ENCODE measurements around the gene DISP3.
A peak's percentile ranks its signal among the peaks of the same experiment; 100 is the strongest.

Gene DISP3

DNA sequence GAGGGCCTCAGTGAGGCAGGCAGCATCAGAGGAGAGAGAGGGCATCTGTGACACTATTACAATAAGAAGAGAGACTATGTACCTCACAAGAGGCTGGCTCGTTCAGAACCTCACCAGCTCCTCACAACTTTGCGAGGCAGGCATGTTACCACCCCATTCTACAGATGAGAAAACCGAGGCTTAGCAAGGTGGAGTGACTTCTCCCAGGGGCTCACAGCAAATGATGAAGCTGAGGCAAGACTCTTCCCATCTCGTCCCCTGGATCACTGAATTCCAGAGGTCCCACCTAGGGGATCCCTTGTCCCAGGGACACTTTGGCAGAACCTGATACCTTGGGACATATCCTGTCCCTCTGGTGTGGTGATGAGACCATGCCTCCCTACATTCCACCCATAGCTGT lies 64.4 kb downstream of the DISP3 start:
- no peaks in the 10 kb centered on the region for H3K79me1 ChIP-seq (replicated peaks; ENCODE audit: low read length, poor library complexity, severe bottlenecking)
- H3K27me3 ChIP-seq (ENCODE audit: control insufficient read depth in 1 of 2, insufficient read depth in 1 of 2, low read length in 2 of 2): peaks cover 6 to 69% of the 10 kb centered on the region in 2 experiments
- no peak overlapping the region for H2BK5ac ChIP-seq (ENCODE audit: low read depth, low read length, poor library complexity, severe bottlenecking)
- H2BK120ac ChIP-seq (ENCODE audit: low read depth, low read length): no peak overlapping the region
- no peak overlapping the region for H3K14ac ChIP-seq (ENCODE audit: low read length in 2 of 2)
- no peak overlapping the region for H2AK5ac ChIP-seq (ENCODE audit: low read length, severe bottlenecking)
- H3K4me1 ChIP-seq (ENCODE audit: control insufficient read depth, insufficient read depth, low read depth, low read length): no peaks in the 10 kb centered on the region
- no peak overlapping the region for H3K27ac ChIP-seq (ENCODE audit: low read length, poor library complexity, severe bottlenecking)
- H3K9me3 ChIP-seq (ENCODE audit: control insufficient read depth, low read length): no peaks in the 10 kb centered on the region
- no peak overlapping the region for H4K91ac ChIP-seq (ENCODE audit: low read length)
- H2BK15ac ChIP-seq (ENCODE audit: low read depth, poor library complexity, severe bottlenecking): no peak overlapping the region
- H3K18ac ChIP-seq (ENCODE audit: low read depth in 1 of 2, low read length in 2 of 2): no peak overlapping the region
- no peak overlapping the region for H4K8ac ChIP-seq (ENCODE audit: low read length)
- 63% methylated on average over 4 of the region's 4 CpGs for WGBS
- H3K23ac ChIP-seq (ENCODE audit: low read length in 2 of 2): no peak overlapping the region
- no peak overlapping the region for H3K9ac ChIP-seq (ENCODE audit: low read length)
- no peaks in the 10 kb centered on the region for H3K36me3 ChIP-seq (ENCODE audit: control insufficient read depth in 1 of 2, insufficient read depth in 2 of 2, low read depth in 1 of 2, low read length in 2 of 2)
- H3K4me3 ChIP-seq (ENCODE audit: insufficient read depth in 1 of 2, low read depth in 1 of 2, low read length in 2 of 2): no peak overlapping the region
- H3K4me2 ChIP-seq (ENCODE audit: low read length, poor library complexity, severe bottlenecking): no peak overlapping the region
- no peak overlapping the region for H3K4ac ChIP-seq (ENCODE audit: low read depth in 1 of 2, low read length in 2 of 2)
- no peak overlapping the region for H2AFZ ChIP-seq (ENCODE audit: low read depth, low read length)
- H2BK12ac ChIP-seq (ENCODE audit: low read length in 2 of 2): no peak overlapping the region
- DNase-seq: no peak

DNA sequence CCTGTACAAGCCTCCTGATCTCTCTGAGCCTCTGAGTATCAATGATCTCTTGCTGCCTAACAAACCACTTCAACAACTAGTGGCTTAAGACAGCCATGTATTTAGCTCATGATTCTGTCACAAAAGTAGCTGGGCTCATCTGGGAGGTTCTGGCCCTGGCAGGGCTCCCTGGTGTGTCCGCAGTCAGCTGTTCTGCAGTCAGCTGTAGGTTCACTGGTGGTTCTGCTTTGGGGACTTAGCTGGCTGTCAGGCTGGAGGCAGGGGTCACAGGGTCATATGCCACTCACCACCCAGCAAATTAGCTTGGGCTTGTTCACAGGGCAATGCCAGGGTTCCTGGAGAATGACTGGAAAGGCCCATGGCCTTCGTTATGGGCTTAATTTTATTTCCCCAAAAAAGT lies 64.8 kb downstream of the DISP3 start:
- H2BK15ac ChIP-seq (ENCODE audit: low read depth, poor library complexity, severe bottlenecking): no peak overlapping the region
- no peaks in the 10 kb centered on the region for H3K79me1 ChIP-seq (replicated peaks; ENCODE audit: low read length, poor library complexity, severe bottlenecking)
- no peak overlapping the region for H3K9ac ChIP-seq (ENCODE audit: low read length)
- H3K27ac ChIP-seq (ENCODE audit: low read length, poor library complexity, severe bottlenecking): no peak overlapping the region
- no peak overlapping the region for H4K8ac ChIP-seq (ENCODE audit: low read length)
- H2BK120ac ChIP-seq (ENCODE audit: low read depth, low read length): no peak overlapping the region
- H3K4me3 ChIP-seq (ENCODE audit: insufficient read depth in 1 of 2, low read depth in 1 of 2, low read length in 2 of 2): no peak overlapping the region
- H3K14ac ChIP-seq (ENCODE audit: low read length in 2 of 2): no peak overlapping the region
- H3K9me3 ChIP-seq (ENCODE audit: control insufficient read depth, low read length): no peaks in the 10 kb centered on the region
- H4K91ac ChIP-seq (ENCODE audit: low read length): no peak overlapping the region
- H3K23ac ChIP-seq (ENCODE audit: low read length in 2 of 2): no peak overlapping the region
- no peak overlapping the region for H3K4ac ChIP-seq (ENCODE audit: low read depth in 1 of 2, low read length in 2 of 2)
- no peak overlapping the region for H3K4me2 ChIP-seq (ENCODE audit: low read length, poor library complexity, severe bottlenecking)
- 71% methylated on average over 2 of the region's 2 CpGs for WGBS
- no peak overlapping the region for H3K18ac ChIP-seq (ENCODE audit: low read depth in 1 of 2, low read length in 2 of 2)
- H3K4me1 ChIP-seq (ENCODE audit: control insufficient read depth, insufficient read depth, low read depth, low read length): no peaks in the 10 kb centered on the region
- DNase-seq: no peak
- H2BK12ac ChIP-seq (ENCODE audit: low read length in 2 of 2): no peak overlapping the region
- H3K27me3 ChIP-seq (ENCODE audit: control insufficient read depth in 1 of 2, insufficient read depth in 1 of 2, low read length in 2 of 2): peaks cover 6 to 71% of the 10 kb centered on the region in 2 experiments
- H2AFZ ChIP-seq (ENCODE audit: low read depth, low read length): no peak overlapping the region
- no peak overlapping the region for H2AK5ac ChIP-seq (ENCODE audit: low read length, severe bottlenecking)
- no peaks in the 10 kb centered on the region for H3K36me3 ChIP-seq (ENCODE audit: control insufficient read depth in 1 of 2, insufficient read depth in 2 of 2, low read depth in 1 of 2, low read length in 2 of 2)
- no peak overlapping the region for H2BK5ac ChIP-seq (ENCODE audit: low read depth, low read length, poor library complexity, severe bottlenecking)

DNA sequence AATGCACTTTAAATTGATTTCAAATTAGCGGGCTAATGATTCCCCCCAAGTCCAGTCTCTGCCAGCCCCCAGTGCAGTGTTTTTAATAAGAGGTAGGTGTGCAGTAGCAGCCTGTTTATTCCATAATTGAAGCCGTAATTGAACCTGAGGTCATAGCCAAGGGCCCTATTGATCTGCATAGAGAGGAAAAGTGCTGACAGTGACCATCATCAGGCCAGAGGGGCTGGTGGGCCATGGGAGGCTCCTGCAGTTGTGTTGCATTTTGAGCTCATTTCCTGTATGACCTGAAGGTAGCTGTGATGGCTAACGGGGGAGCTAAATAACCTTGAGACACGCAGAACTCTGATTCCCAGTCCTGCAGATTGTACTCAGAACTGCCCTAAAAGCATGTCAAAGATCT lies 67.5 kb downstream of the DISP3 start:
- Histone ChIP-seq H3K27ac (ENCODE audit: low read length, poor library complexity, severe bottlenecking) (no peak overlapping the region), H4K8ac (ENCODE audit: low read length) (no peak overlapping the region), H2BK12ac (ENCODE audit: low read length in 2 of 2) (no peak overlapping the region), H4K91ac (ENCODE audit: low read length) (no peak overlapping the region), H2BK120ac (ENCODE audit: low read depth, low read length) (no peak overlapping the region), H3K18ac (ENCODE audit: low read depth in 1 of 2, low read length in 2 of 2) (no peak overlapping the region), H3K4me3 (ENCODE audit: insufficient read depth in 1 of 2, low read depth in 1 of 2, low read length in 2 of 2) (no peak overlapping the region), H3K14ac (ENCODE audit: low read length in 2 of 2) (no peak overlapping the region), H3K4ac (ENCODE audit: low read depth in 1 of 2, low read length in 2 of 2) (no peak overlapping the region), H3K79me1 (replicated peaks; ENCODE audit: low read length, poor library complexity, severe bottlenecking) (no peaks in the 10 kb centered on the region), H3K9me3 (ENCODE audit: control insufficient read depth, low read length) (no peaks in the 10 kb centered on the region), H2AK5ac (ENCODE audit: low read length, severe bottlenecking) (no peak overlapping the region), H2AFZ (ENCODE audit: low read depth, low read length) (no peak overlapping the region), H3K4me1 (ENCODE audit: control insufficient read depth, insufficient read depth, low read depth, low read length) (no peaks in the 10 kb centered on the region), H3K23ac (ENCODE audit: low read length in 2 of 2) (no peak overlapping the region), H2BK15ac (ENCODE audit: low read depth, poor library complexity, severe bottlenecking) (no peak overlapping the region), H3K4me2 (ENCODE audit: low read length, poor library complexity, severe bottlenecking) (no peak overlapping the region), H3K27me3 (ENCODE audit: control insufficient read depth in 1 of 2, insufficient read depth in 1 of 2, low read length in 2 of 2) (peaks cover 6 to 53% of the 10 kb centered on the region in 2 experiments), H2BK5ac (ENCODE audit: low read depth, low read length, poor library complexity, severe bottlenecking) (no peak overlapping the region), H3K36me3 (ENCODE audit: control insufficient read depth in 1 of 2, insufficient read depth in 2 of 2, low read depth in 1 of 2, low read length in 2 of 2) (no peaks in the 10 kb centered on the region), H3K9ac (ENCODE audit: low read length) (no peak overlapping the region)
- no peak for DNase-seq
- WGBS: 81% methylated on average over 4 of the region's 4 CpGs

DNA sequence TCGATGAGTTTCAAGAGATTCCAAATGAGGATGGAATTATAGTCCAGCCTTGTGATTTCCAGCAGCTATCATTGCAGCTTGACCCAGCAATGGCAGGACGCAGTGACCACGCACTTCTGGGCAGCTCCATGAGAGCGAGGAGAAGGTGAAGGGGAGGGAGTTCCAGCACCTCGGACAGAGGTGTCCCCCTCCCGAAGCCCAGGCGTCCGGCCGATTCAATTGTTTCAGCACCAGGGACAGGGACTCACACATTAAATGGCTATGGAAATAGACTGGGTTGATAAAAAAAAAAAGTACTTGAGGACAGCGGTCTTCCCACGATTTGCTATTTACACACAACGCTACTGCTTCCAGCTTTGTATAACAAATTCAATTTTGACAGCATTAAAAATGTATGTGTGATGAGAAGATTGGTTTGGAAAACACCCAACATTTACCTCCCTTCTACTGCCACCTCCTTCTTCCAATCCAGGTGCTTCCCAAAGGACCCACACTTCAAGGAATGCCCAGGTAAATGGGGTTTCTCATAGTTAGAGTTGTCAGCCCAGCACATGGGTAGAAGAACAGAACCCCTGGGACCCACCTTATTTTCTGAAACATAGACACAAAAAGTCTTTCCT lies 71.8 kb downstream of the DISP3 start:
- Histone ChIP-seq H4K8ac (ENCODE audit: low read length) (no peak overlapping the region), H3K27ac (ENCODE audit: low read length, poor library complexity, severe bottlenecking) (no peak overlapping the region), H3K14ac (ENCODE audit: low read length in 2 of 2) (no peak overlapping the region), H3K4me1 (ENCODE audit: control insufficient read depth, insufficient read depth, low read depth, low read length) (no peaks in the 10 kb centered on the region), H3K9ac (ENCODE audit: low read length) (no peak overlapping the region), H3K9me3 (ENCODE audit: control insufficient read depth, low read length) (no peaks in the 10 kb centered on the region), H2BK12ac (ENCODE audit: low read length in 2 of 2) (no peak overlapping the region), H2BK15ac (ENCODE audit: low read depth, poor library complexity, severe bottlenecking) (no peak overlapping the region), H3K4me2 (ENCODE audit: low read length, poor library complexity, severe bottlenecking) (no peak overlapping the region), H3K4me3 (ENCODE audit: insufficient read depth in 1 of 2, low read depth in 1 of 2, low read length in 2 of 2) (no peak overlapping the region), H4K91ac (ENCODE audit: low read length) (no peak overlapping the region), H3K27me3 (ENCODE audit: control insufficient read depth in 1 of 2, insufficient read depth in 1 of 2, low read length in 2 of 2) (peaks cover 32 to 37% of the 10 kb centered on the region in 2 experiments), H2AFZ (ENCODE audit: low read depth, low read length) (no peak overlapping the region), H3K18ac (ENCODE audit: low read depth in 1 of 2, low read length in 2 of 2) (no peak overlapping the region), H2AK5ac (ENCODE audit: low read length, severe bottlenecking) (no peak overlapping the region), H3K23ac (ENCODE audit: low read length in 2 of 2) (no peak overlapping the region), H2BK120ac (ENCODE audit: low read depth, low read length) (no peak overlapping the region), H3K36me3 (ENCODE audit: control insufficient read depth in 1 of 2, insufficient read depth in 2 of 2, low read depth in 1 of 2, low read length in 2 of 2) (no peaks in the 10 kb centered on the region), H3K4ac (ENCODE audit: low read depth in 1 of 2, low read length in 2 of 2) (no peak overlapping the region), H2BK5ac (ENCODE audit: low read depth, low read length, poor library complexity, severe bottlenecking) (no peak overlapping the region), H3K79me1 (replicated peaks; ENCODE audit: low read length, poor library complexity, severe bottlenecking) (no peaks in the 10 kb centered on the region)
- 14% methylated on average over 7 of the region's 12 CpGs for WGBS
- peak; percentile 68 for DNase-seq

All from mesenchymal stem cell (in vitro differentiated cells and primary cell).